Activated naive CD4-positive, alpha-beta T cell treated with anti-CD3 and anti-CD28 coated beads, Interleukin-2, amount 50 U/mL, for 72 hours (primary cell): ENCODE data around the gene ZNF771. TPM values are rescaled to one million over a fixed set of nuclear protein-coding genes. Genes with fewer than 3 reads are reported as not detected.
"Not testable (repeated sequence)": the region's sequence is repeated elsewhere in the genome, so short reads cannot be mapped to it uniquely, and the experiment has no call there.

Experiments
- ATAC-seq, 2 donors: fragments of 150-1000 bp; cut with Tn5 transposase; 2 replicates each; pipeline ENCODE4 v1.10.0; 2021; ENCODE audit warnings: mild to moderate bottlenecking in 2 of 2, moderate library complexity in 2 of 2
- DNase-seq, 2 donors: peaks; one replicate each; pipeline ENCODE4 v3.0.0; 2021 to 2022; ENCODE audit warnings: low spot score in 2 of 2
- H3K27ac Mint-ChIP-seq, 2 donors: one replicate each; pipeline ENCODE4 v1.8.0; 2022; ENCODE audit warnings: mild to moderate bottlenecking in 2 of 2, mixed read lengths in 2 of 2
- H3K36me3 Mint-ChIP-seq, 2 donors: one replicate each; pipeline ENCODE4 v1.8.0; 2022; ENCODE audit warnings: mixed read lengths in 2 of 2
- H3K9me3 Mint-ChIP-seq, 2 donors: one replicate each; pipeline ENCODE4 v1.8.0; 2022; ENCODE audit warnings: mixed read lengths in 2 of 2
- total RNA-seq, 2 donors: library from RNA; stranded (reverse); gene quantifications; one replicate each; pipeline ENCODE4 v1.2.3, GENCODE V29; 2022

Gene ZNF771
- total RNA-seq, 2 donors from 2014 or later, result 4.4 to 7.9 TPM

DNA sequence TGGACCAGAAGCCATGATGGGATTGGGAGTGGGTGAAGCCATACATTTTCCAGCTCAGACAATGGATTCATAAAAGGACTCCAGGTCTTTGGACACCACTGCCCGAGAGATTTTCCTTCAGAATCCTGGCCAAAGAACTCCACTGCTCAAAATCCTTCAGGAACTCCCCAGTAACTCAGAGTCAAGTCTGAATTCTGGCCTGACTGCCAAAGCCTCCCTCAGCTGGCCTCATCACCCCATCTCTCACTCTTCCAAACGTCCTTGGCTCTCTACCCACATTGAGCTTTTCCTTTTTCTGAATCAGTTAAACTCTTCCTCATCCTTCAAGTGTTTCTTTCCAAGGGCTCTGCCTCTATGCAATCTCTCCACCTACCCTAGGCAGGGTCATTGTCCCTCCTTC lies 23.9 kb upstream of the ZNF771 start:
- DNase-seq (no peak), ATAC-seq (no peak)
- Mint-ChIP-seq H3K27ac (peak overlapping the region; percentile 68 to 98), H3K36me3 (peaks cover 20 to 26% of the 10 kb centered on the region in 2 donors), H3K9me3 (no peaks in the 10 kb centered on the region)

DNA sequence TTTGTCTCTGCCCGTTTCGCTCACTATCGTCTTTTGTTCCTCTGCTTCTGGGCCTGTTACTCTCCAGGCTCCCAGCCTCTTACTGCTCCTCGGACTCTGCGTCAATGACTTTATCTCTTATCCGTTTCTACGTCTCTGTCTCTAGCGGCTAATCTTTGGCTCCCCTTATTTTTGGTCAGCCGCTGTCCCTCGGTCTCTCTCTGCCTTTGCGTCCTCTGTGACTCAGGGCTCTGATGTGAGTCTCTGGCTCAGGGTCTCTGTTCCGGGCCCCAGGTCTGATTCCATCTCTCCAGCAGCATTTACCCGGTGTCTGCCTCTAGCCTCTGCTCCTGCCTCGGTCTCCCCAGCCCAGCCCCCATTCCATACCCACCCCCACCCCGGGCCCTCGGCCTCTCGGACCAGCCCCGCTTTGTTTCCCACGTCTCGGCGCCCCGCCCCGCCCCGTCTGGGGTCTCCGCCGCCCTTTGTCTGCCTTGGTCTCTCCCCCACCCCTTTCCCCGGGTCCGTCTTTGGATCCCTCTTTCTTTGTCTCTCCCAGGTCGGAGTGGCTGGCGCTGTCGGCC lies 12.7 kb upstream of the ZNF771 start:
- ATAC-seq (peak in 1 of 2 donors; percentile 17), DNase-seq (no peak)
- Mint-ChIP-seq H3K36me3 (peaks cover 7 to 14% of the 10 kb centered on the region in 2 donors), H3K27ac (peak overlapping the region; percentile 47 to 86), H3K9me3 (no peaks in the 10 kb centered on the region)

DNA sequence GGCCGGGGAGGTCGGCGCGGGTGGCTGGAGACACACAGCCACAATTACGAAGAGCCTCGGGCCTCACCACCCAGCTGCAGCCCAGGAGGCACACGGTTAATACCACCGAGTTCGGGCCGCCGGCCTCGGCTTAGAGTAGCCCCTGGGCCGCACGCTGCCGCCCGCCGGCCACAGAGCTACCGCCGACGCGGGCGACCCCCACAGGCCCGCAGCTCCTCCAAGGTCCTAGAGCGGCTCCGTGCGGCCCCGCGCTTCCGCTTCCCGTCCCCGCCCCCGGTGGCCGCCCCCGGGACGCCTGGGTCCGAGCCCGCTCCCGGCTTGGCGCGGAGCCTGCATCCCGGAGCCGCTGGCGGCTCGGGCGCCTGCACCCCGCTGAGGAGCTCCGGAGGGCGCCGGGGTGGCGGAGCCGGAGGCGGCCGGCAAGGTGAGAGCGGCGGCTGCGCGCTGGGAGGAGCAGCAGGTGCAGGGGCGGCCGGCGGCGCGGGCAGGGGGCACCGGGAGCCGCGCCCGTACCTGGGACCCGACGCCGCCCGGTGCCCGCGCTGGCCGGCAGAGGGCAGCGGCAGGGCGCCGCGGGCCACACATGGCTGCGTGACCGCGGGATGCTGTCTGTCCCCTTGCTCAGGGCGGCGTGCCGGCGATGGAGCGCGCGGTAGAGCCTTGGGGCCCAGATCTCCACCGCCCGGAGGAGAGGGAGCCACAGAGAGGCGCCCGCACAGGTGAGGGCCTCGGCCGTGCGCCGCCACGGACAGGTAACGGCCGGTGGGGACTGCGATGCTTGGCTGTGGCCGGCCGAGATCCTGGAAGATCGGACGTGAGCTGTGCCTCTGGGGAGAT lies 12.0 kb upstream of the ZNF771 start, which contains the start of gene ZNF48:
TSS of gene ZNF48 (plus strand) at position 266 of the 837 bp plus-strand sequence. CDS start at position 641, 375 bp downstream.
- Mint-ChIP-seq H3K27ac (peak within 1 kb of the TSS; percentile 86 to 88), H3K36me3 (peaks cover 7 to 14% of the 10 kb centered on the region in 2 donors), H3K9me3 (no peaks in the 10 kb centered on the region)
- ATAC-seq, result peak; percentile 71 to 79
- DNase-seq, result peak in 1 of 2 donors; percentile 57

DNA sequence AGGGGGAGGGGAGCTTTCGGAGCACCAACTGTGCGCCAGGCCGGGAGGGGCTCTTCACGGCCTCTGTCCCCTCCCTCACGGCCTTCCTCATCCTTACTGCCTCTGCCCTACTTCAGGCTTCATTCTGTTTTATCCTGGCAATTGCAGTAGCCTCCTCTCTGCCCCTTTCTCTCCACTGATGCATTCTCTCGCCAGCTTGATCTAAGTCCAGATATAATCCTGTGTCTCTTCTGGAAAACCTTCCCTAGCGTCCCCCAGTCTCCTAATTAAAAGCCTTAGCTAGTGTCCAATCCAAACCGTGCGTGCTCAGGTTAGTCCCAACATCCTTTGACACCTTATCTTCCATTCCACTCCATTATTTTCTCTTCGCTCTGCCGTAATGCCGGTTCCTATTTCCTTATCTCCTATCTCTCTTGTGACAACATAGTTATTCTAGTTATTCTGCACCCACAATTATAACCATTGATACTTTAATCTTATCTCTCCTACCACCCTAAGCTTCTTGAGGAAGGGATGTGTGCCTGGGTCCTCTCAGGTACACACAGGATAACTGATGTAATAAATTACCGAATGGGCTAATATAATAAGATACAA lies 11.3 kb upstream of the ZNF771 start:
- no peaks in the 10 kb centered on the region for H3K9me3 Mint-ChIP-seq
- H3K36me3 Mint-ChIP-seq, result peaks cover 7 to 14% of the 10 kb centered on the region in 2 donors
- ATAC-seq (peak; percentile 10 to 24), DNase-seq (no peak)
- H3K27ac Mint-ChIP-seq, result peak overlapping the region; percentile 86 to 88

DNA sequence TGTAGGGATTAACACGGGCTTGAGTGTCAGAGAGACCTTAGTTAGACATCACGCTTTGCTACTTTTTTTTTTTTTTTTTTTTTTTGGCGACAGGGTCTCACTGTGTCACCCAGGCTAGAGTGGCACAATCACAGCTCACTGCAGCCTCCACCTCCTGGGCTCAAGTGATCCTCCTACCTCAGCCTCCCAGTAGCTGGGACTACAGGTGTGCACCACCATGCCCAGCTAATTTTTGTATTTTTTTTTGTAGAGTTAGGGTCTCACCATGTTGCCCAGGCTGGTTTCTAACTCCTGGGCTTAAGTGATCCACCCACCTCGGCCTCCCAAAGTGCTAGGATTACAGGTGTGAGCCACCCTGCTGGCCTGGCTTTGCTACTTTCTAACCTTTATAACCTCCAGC lies 10.8 kb upstream of the ZNF771 start:
- ATAC-seq, DNase-seq, H3K9me3 Mint-ChIP-seq: not testable (repeated sequence)
- peaks cover 7 to 14% of the 10 kb centered on the region in 2 donors for H3K36me3 Mint-ChIP-seq
- peak overlapping the region in 1 of 2 donors; percentile 86 for H3K27ac Mint-ChIP-seq

DNA sequence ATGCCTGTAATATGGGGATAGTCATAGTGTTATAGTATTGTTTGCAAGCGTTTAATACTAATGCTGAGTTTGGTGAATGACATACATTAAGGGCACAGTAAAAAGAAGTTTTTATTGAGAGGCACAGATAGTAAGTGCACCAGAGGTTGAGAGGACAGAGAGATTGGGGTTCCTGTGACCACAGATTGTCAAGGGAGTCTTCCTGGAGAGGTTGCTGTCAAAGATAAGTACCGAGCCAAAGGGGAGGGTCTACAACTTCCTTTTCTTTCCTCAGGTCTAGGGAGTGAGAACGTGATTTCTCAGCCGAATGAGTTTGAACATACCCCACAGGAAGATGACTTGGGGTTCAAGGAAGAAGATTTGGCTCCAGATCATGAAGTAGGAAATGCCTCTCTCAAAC lies 10.3 kb upstream of the ZNF771 start:
- no peak for DNase-seq
- Mint-ChIP-seq H3K9me3 (no peaks in the 10 kb centered on the region), H3K36me3 (peaks cover 7 to 14% of the 10 kb centered on the region in 2 donors), H3K27ac (peak overlapping the region; percentile 2 to 86)
- ATAC-seq, result no peak

DNA sequence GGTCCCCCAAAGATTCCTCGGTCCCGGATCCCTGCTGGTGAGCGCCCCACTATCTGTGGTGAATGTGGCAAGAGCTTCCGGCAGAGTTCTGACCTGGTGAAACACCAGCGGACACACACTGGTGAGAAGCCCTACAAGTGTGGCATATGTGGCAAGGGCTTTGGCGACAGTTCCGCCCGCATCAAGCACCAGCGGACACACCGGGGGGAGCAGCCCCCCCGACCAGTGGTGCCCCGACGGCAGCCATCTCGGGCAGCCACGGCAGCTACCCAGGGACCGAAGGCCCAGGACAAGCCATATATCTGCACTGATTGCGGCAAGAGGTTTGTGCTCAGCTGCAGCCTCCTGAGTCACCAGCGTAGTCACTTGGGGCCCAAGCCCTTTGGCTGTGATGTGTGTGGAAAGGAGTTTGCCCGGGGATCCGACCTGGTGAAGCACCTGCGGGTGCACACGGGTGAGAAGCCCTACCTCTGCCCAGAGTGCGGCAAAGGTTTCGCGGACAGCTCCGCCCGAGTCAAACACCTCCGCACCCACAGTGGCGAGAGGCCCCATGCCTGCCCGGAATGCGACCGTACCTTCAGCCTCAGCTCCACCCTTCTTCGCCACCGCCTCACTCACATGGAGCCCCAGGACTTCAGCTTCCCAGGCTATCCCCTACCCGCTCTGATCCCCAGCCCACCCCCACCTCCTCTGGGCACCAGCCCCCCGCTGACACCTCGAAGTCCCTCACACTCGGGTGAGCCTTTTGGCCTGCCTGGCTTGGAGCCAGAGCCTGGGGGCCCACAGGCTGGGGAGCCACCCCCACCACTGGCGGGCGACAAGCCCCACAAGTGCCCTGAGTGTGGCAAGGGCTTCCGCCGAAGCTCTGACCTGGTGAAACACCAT lies 9.4 kb upstream of the ZNF771 start:
- DNase-seq (no peak), ATAC-seq (no peak)
- no peaks in the 10 kb centered on the region for H3K9me3 Mint-ChIP-seq
- peaks cover 7 to 14% of the 10 kb centered on the region in 2 donors for H3K36me3 Mint-ChIP-seq
- no peak overlapping the region for H3K27ac Mint-ChIP-seq

DNA sequence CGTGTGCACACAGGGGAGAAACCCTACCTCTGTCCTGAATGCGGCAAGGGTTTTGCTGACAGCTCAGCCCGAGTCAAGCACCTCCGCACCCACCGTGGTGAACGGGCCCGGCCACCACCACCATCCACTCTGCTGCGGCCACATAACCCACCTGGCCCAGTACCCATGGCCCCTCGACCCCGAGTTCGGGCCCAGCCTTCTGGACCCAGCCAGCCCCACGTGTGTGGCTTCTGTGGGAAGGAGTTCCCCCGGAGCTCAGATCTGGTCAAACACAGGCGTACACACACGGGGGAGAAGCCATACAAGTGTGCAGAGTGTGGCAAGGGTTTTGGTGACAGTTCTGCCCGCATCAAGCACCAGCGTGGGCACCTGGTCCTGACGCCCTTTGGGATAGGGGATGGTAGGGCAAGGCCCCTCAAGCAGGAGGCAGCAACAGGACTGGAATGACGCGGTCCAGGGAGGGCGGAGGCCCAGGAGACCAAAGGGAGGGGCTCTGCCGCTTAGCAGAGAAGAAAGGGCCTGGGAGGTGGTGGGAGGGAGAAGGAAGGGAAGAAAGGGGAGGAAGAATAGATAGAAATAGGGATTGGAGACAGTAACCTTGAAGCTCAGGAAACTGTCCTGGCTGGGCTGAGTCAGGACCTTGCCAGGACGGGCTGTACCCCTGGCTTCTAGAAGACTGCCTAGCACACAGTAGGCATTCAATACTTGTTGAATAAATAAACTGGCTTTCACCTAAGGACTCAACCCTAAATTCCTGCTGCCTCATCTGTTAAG lies 8.6 kb upstream of the ZNF771 start:
- Mint-ChIP-seq H3K9me3 (no peaks in the 10 kb centered on the region), H3K36me3 (peaks cover 7 to 14% of the 10 kb centered on the region in 2 donors), H3K27ac (peak overlapping the region in 1 of 2 donors; percentile 79)
- DNase-seq (no peak), ATAC-seq (no peak)

DNA sequence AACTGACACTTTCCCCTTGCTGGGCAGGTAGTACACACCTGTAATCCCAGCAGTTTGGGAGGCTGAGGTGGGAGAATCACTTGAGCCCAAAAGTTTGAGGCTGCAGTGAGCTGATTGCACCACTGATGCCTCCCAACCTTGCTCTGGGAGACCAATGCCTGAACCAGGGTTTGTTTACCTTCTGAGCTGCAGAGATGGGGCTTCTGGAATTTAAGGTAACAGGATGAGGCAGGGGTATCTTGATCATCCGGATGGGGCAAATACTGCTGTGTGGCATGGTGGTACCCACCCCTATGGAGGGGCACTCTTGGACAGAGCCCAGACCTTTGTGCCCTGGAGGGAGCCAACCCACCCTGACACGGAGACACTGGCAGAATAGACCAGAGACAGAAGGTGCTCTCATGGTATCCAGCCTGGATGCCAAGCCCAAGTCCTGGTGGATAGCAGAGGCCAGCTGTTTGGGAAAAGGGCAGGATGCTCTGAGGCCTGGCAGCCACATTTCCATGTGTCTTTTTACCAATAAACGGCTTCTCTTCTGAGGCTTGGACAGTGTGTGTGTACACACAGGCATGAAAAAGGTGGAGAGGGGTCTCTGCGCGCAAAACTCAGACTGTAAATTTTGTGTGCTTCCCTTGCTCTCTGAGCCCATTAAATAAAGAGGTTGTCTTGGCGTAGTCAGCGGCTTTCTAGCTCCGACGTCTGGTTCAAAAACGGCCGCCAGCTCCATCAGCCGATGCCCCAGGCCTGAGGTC lies 7.8 kb upstream of the ZNF771 start:
- no peak for ATAC-seq
- Mint-ChIP-seq H3K9me3 (no peaks in the 10 kb centered on the region), H3K36me3 (peaks cover 7 to 14% of the 10 kb centered on the region in 2 donors), H3K27ac (peak overlapping the region; percentile 79 to 95)
- no peak for DNase-seq

DNA sequence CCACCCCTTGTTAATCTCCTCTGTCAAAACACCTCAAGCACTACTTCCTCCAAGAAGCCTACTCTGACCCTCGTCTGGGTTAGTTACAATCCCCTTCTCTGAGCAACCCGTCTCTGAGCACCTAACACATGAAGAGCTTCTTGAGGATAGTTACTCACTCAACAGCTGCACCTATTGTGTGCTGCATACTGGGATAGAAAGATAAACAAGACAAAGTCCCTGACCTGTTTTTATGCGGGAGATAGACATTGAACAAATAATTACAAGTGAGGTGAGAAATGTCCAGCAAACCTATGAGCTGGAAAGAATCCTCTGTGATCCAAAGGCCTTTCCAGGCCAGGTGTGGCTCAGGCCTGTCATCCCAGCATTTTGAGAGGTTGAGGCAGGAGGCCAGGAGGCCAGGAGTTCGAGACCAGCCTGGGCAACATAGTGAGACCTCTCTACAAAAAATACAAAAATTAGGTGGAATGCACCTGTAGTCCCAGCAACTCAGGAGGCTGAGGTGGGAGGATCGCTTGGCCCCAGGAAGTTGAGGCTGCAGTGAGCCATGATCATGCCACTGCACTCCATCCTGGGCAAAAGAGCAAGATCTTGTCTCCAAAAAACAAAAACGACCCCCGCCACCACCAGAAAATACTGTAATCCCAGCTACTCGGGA lies 5.5 kb upstream of the ZNF771 start:
- peak overlapping the region in 1 of 2 donors; percentile 79 for H3K27ac Mint-ChIP-seq
- H3K36me3 Mint-ChIP-seq, result peaks cover 4 to 5% of the 10 kb centered on the region in 2 donors
- DNase-seq (no peak), ATAC-seq (no peak)
- no peaks in the 10 kb centered on the region for H3K9me3 Mint-ChIP-seq

DNA sequence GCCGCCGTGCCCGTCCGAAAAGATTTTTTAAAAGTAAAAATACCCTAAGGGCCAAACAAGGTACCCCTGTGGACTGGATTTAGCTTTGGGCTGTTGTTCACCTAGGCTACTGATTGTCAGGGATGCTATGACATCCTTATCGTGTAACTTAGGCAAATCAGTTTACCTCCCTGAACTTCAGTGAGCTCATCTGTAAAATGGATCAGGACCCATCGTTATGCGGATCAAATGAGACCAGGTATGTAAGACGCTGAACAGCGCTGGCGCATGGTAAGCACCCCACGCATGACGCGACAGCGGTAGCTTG lies 658 bp upstream of the ZNF771 start:
- DNase-seq, result no peak
- Mint-ChIP-seq H3K9me3 (no peaks in the 10 kb centered on the region), H3K27ac (peak overlapping the region; percentile 86 to 99), H3K36me3 (no peaks in the 10 kb centered on the region)
- peak in 1 of 2 donors; percentile 18 for ATAC-seq

DNA sequence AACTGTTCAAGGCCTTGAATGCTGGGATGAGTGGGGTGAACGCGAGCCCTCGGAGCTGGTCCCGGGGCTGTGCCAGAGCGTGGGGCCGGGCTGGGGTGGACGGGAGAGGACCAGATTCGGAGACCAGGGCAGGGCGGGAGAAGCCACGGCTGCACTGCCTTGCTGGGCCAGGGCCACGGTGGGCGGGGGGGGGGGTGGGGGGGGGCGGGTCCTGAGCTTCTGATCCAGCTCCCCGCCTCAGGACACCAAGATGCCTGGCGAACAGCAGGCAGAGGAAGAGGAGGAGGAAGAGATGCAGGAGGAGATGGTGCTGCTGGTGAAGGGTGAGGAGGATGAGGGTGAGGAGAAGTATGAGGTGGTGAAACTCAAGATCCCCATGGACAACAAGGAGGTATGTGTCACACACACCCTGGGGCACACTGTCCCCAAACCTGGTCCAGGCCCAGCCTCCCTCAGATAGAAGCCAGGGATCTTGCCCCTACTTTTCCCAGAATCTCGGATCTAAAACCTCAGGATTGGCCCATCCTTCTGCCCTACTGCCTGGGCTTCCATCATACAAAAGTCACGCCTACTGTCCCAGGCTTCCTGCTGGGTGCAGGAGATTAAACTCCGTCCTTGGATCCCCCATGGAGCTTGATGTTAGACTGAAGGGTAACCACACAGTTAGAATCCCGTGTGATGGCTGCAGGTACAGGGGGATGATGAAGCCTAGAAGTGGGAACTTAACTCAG lies 563 bp downstream of the ZNF771 start:
- DNase-seq (no peak), ATAC-seq (no peak)
- Mint-ChIP-seq H3K9me3 (no peaks in the 10 kb centered on the region), H3K36me3 (no peaks in the 10 kb centered on the region), H3K27ac (peak overlapping the region; percentile 86 to 90)

DNA sequence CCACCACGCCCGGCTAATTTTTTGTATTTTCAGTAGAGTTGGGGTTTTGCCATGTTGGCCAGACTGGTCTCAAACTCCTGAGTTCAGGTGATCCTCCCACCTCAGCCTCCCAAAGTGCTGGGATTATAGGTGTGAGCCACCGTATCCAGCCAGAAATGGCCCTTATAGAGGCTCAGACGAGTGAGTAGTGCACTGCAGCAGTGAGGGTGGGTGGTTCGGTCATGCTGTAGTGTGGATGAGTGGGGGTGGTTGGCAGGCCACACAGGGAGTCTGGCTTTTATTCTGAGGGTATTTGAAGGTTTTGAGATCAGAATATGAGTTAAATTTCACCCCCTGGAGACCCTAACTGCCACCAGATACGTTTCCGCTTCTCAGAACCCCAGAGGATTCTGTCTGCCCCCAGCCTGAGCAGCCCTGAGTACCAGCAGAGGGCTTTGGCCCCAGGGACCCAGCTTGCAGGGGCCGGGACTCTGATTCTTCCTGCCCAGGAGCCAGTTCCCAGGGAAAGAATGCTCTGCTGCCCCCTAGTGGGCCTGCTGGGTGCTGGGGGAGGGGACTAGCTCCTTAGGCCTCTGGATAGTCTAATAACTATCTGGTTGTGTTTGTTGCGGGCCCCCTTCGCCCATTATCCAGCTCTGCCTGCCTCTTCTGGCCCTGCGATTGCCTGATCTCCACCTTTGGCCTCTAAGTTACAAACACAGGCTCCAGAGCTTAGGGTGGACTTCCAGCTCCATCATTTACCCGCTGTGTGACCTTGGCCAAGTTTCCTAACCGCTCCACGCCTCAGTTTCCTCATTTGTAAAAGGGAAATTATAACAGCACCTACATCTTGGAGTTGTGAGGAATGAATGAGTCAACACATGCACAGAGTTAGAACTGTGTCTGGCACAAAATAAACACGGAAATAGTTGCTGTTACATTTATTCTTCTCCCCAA lies 2.0 kb downstream of the ZNF771 start:
- ATAC-seq (peak; percentile 36 to 56), DNase-seq (peak; percentile 86 to 96)
- Mint-ChIP-seq H3K9me3 (no peaks in the 10 kb centered on the region), H3K27ac (peak overlapping the region; percentile 36 to 52), H3K36me3 (no peaks in the 10 kb centered on the region)
